HFFc6 (cell line): ENCODE results near the gene UBE2D2. TPM values are rescaled to one million over a fixed set of nuclear protein-coding genes. Genes with fewer than 3 reads are reported as not detected.
"Not testable (repeated sequence)": the region's sequence is repeated elsewhere in the genome, so short reads cannot be mapped to it uniquely, and the experiment has no call there.

Experiments used
- DNase-seq: peaks from one replicate; pipeline ENCODE4 v3.0.0-alpha.2; 2018
- H3K27ac Mint-ChIP-seq: 2 replicates; pipeline ENCODE4 v1.8.0; 2020; ENCODE audit warnings: mild to moderate bottlenecking, mixed read lengths
- H3K27me3 Mint-ChIP-seq: 2 replicates; pipeline ENCODE4 v1.8.0; 2021; ENCODE audit warnings: mild to moderate bottlenecking, moderate library complexity, mixed read lengths; ENCODE audit not compliant: insufficient read depth
- H3K36me3 Mint-ChIP-seq: 2 replicates; pipeline ENCODE4 v1.8.0; 2021; ENCODE audit warnings: low read depth, mixed read lengths
- H3K4me1 Mint-ChIP-seq: 2 replicates; pipeline ENCODE4 v1.8.0; 2020; ENCODE audit warnings: low read depth, mixed read lengths
- H3K4me3 Mint-ChIP-seq: 2 replicates; pipeline ENCODE4 v1.8.0; 2020; ENCODE audit warnings: mild to moderate bottlenecking, moderate library complexity, mixed read lengths
- H3K9me3 Mint-ChIP-seq: 2 replicates; pipeline ENCODE4 v1.8.0; 2020; ENCODE audit warnings: mild to moderate bottlenecking, mixed read lengths
- CTCF ChIP-seq: fragments of 200-600 bp; sonication (generic); IDR thresholded peaks from 2 replicates; pipeline ENCODE4 v1.5.0; 2021; ENCODE audit warnings: antibody characterized with exemption, mild to moderate bottlenecking
- total RNA-seq, 6 experiments: library from RNA; stranded (reverse); fragmentation: NEBNext Ultra II Directional; extraction: Animal tissue kit (Norgen Biotek cat#: 25700); gene quantifications; 2 replicates in 1 of 6; 3 replicates in 5 of 6; pipeline ENCODE4 v1.2.3, GENCODE V29; 2021

The UBE2D2 gene
- total RNA-seq, 6 experiments from 2014 or later: 113 to 144 (median 123) TPM

- TF ChIP-seq CTCF: no peak
- Mint-ChIP-seq H3K27me3 (no peaks in the 10 kb centered on the region), H3K9me3 (no peaks in the 10 kb centered on the region), H3K27ac (peak overlapping the region; percentile 61), H3K4me1 (peaks cover 42% of the 10 kb centered on the region), H3K36me3 (peaks cover 11% of the 10 kb centered on the region), H3K4me3 (no peak overlapping the region)
- peak; percentile 18 for DNase-seq
These were observed 32.7 kb downstream of the UBE2D2 start for GRCh38 chr5:139593716-139594319.

- Mint-ChIP-seq H3K4me3 (no peak overlapping the region), H3K36me3 (peaks cover 16% of the 10 kb centered on the region), H3K27me3 (no peaks in the 10 kb centered on the region; the same call in 1 of the 2 replicates), H3K4me1 (peaks cover 45% of the 10 kb centered on the region), H3K27ac (no peak overlapping the region), H3K9me3 (no peaks in the 10 kb centered on the region)
- no peak for DNase-seq
- no peak for TF ChIP-seq CTCF
These were observed 36.0 kb downstream of the UBE2D2 start for GRCh38 chr5:139597134-139597533.

- peaks cover 40% of the 10 kb centered on the region for H3K4me1 Mint-ChIP-seq
- H3K36me3 Mint-ChIP-seq: peaks cover 16% of the 10 kb centered on the region
- not testable (repeated sequence) for H3K27me3 Mint-ChIP-seq, H3K9me3 Mint-ChIP-seq, H3K4me3 Mint-ChIP-seq, DNase-seq, H3K27ac Mint-ChIP-seq
These were observed 37.4 kb downstream of the UBE2D2 start for GRCh38 chr5:139598601-139598965.

- Mint-ChIP-seq H3K9me3 (no peaks in the 10 kb centered on the region), H3K4me1 (peaks cover 24% of the 10 kb centered on the region), H3K27ac (peak overlapping the region; percentile 43), H3K36me3 (peaks cover 16% of the 10 kb centered on the region), H3K4me3 (no peak overlapping the region), H3K27me3 (no peaks in the 10 kb centered on the region; the same call in 1 of the 2 replicates)
- no peak for TF ChIP-seq CTCF
- peak; percentile 62 for DNase-seq
These were observed 39.3 kb downstream of the UBE2D2 start for GRCh38 chr5:139600336-139600949.

GRCh38 chr5:139601429-139601828 lies 40.3 kb downstream of the UBE2D2 start:
- H3K9me3 Mint-ChIP-seq: no peaks in the 10 kb centered on the region
- H3K27me3 Mint-ChIP-seq: no peaks in the 10 kb centered on the region; the same call in 1 of the 2 replicates
- H3K36me3 Mint-ChIP-seq: peaks cover 21% of the 10 kb centered on the region
- peaks cover 24% of the 10 kb centered on the region for H3K4me1 Mint-ChIP-seq
- no peak for DNase-seq
- TF ChIP-seq CTCF: no peak
- H3K27ac Mint-ChIP-seq: no peak overlapping the region
- H3K4me3 Mint-ChIP-seq: no peak overlapping the region

GRCh38 chr5:139601948-139602347 lies 40.8 kb downstream of the UBE2D2 start:
- H3K4me3 Mint-ChIP-seq, H3K27ac Mint-ChIP-seq, DNase-seq, H3K27me3 Mint-ChIP-seq, H3K9me3 Mint-ChIP-seq: not testable (repeated sequence)
- H3K4me1 Mint-ChIP-seq: peaks cover 24% of the 10 kb centered on the region
- H3K36me3 Mint-ChIP-seq: peaks cover 20% of the 10 kb centered on the region
